DMS153 treated with DMSO at 0.1 percent for 48 hours (cell line): ENCODE results near the gene PARD3.

Experiments
- DNase-seq: peaks from one replicate; lab custom pipeline; 2025; ENCODE audit not compliant: unreplicated experiment; lab: John Stamatoyannopoulos, UW

The PARD3 gene

DNA sequence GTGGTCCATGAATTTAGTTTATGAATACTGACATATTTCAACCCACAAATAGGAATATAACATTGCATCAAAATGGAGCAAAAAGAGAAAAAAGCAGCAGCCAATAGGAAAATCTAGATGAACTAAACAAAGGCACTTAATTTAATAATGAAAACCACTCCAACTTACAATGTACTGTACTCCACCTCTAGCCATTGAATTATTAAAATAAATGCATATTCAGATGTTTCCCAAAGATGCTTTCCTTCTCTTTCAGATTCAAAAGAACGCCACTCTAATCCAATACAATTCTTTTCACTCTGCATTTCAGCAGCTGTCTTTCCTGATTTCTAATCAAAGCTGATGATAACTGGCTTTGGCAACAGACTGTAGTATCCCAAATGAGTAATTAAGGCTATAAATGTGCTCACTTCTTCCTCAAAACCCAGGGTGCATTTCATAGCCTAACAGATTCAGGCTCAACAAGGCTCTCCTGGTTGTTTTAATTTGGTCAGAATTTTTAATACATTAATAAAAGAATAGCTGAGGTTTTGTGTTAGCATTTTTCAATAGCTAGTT lies 577.1 kb downstream of the PARD3 start:
- no peak for DNase-seq

DNA sequence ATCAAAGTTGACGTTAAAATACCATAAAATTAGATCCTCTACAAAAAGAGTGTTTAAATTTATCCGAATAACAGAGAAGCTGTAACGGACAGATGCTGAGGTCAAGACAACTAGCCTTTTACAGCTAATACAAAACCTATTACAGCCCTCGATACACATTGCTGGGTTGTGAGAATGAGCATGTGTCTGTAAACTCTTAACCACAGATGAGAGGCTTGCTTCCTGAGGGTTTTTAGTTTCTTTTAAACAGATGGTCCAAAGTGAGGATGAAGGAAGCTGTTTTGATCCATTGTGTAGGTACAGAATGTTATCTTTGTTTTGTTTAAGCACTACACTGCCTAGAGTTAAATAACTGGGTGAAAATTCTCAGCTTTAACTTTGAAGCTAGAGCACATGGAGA lies 578.2 kb downstream of the PARD3 start:
- no peak for DNase-seq

DNA sequence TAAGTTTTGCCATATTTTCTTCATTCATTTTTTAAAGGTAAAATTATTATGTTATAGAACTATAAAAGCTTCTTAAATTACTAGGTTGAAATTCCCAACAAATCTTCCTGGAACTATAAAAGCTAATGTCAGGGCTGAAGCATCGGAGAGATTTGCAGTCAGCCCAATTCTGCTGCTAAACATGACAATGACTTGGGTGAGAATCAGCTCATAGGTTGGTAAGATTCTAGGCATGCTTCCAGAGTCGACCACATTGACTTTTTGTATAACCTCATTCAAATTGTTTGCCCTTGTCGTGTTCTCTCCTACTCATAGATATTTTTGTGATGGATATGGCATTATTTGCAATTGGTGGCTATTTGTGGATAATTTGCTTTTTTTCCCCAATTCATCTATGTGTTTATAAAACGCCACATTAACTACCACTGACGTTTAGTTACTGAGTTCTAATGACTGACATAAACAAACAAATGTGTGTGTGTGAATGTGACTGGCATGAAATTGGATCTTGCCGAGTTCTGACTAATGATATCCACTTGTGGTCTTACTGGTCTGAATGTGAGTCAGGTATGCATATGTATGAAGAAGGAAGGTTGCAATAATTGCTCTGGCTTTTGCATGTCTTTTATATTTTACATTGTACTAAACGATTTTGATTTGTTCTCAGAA lies 579.8 kb downstream of the PARD3 start:
- DNase-seq = peak; percentile 15

DNA sequence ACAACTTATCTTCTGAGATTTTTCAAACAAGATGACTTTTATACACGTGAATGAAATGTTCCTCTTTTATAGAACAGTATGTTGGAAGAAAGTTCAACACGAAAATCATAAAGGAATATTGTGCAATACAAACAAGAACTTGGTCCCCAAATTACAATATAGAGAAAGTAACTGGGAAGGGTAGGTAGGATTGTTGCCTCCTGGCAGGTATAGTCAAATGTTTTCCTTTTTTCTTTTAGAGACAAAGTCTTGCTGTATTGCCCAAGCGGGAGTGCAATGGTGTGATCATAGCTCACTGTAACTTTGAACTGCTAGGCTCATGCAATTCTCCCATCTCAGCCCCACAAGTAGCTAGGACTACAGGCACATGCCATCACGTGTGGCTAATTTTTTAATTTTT lies 582.6 kb downstream of the PARD3 start:
- no peak for DNase-seq

DNA sequence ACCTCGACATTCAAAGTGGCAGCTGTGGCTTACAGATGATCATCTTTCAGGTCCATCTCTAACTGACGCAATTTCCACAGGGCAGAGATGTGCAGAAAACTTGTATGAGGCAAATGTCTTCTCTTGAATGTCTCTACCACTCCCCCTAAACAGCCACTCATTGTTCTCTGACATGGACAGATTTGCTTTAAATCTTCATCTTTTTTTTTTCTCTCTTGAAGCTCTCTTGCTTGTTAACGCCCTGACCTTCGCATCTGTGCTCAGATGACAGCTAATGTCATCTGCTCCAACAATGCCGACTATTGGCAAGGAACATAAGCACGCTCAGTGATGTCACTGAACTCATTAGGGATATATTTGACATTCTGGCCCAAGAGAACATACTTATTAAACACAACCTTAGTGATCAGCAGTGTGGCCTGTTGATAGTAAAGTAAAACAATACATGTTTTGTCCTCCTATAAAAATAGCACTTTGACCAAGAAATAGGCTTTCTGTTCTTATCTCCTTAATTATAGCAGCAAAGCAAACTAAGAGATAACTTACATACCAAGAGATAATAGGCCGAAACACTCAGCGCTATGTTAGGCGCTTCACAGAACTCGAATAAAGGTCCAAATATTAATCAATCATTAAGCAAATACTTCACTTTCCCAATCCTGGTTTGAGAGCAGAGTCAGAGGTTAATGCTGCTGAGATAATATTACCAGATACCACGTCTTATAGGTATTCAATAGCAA lies 583.5 kb downstream of the PARD3 start:
- no peak for DNase-seq

GRCh38 chr10:34229917-34230316 lies 585.2 kb downstream of the PARD3 start:
- DNase-seq = no peak

DNA sequence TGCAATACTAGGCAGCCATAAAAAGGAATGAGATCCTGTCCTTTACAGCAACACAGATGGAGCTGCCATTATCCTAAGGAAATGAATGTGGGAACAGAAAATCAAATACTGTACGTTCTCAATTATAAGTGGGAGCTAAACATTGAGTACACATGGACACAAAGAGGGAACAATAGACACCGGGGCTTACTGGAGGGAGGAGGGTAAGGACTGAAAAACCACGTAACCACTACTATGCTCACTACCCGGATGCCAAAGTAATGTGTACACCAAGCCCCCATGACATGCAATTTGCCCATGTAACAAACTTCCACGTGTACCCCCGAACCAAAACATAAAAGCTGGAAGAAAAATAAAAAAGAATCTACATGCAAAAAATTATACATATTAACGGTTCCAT lies 587.0 kb downstream of the PARD3 start:
- DNase-seq = peak; percentile 26

DNA sequence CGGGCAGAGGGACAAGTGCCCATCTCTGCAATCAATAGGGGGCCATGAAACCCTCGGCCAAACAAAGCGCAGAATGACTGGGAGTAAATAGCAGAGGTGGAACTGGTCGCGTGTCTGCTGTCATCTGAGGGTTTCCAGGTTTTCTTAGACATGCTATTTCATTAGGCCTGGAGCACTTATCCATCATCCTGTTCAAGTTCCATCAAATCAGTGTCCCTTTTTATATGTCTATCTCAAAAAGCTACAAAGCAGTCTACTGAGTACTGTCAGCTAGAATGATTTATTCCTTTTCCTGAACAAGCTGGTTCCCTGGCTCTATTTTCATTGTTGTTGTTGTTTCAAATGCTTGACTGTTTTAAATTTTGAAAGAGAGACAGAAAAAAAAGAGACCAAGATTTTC lies 590.5 kb downstream of the PARD3 start:
- DNase-seq = no peak

GRCh38 chr10:34223658-34224057 lies 591.4 kb downstream of the PARD3 start:
- no peak for DNase-seq

DNA sequence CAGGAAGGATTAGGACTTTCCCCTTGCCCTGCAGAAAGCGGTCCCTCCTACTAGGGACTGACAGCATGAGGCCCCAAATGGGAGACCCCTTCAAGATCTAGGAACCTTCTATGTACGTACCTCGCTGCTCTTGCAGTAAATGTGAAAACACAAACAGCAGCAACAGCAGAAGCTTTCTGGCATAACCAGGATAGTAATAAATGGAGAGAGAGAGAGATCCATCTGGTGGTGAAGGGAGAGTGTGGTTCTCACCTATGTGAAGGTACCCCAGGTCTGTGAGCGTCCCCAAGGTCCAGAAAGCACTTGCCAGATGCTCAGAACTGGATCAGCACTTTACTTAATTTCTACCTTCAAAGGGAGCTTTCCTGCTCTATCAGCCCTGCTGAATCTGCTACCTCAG lies 592.7 kb downstream of the PARD3 start:
- DNase-seq = no peak

DNA sequence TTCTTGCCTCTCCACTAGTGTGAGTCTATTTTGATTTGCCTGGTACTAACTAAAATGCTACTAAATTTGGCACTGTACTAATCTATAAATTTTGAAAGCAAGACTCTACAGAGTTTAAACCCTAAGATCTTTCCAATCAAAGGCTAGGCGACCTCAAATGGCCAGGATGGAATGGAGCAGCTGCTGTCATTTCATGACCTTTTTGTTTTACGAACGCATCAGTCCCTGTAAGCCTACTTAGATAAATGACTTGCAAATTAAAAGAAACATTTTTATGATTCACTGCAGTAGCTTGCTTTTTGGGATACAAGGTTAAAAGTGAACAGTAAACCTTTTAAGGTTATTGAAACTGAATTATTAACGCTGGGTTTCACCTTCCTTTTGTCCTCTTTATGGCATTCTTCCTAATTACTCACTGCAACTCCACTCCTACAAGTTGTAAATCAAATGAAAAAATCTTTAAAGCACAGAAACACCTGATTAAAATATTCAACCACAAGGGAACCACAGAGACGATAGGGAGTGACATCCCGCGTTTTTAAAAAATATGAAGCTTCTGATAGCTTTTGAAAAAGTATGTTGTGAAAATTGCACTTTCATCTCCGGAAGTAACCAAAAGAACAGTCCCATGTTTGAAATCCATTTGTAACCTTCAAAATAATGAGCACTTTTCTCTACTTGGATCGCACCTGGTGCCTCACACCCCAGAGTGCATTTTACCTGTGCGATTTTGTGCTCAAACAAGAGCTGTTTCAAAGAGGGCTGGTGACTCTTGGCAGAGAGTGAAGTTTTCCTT lies 595.1 kb downstream of the PARD3 start:
- no peak for DNase-seq

DNA sequence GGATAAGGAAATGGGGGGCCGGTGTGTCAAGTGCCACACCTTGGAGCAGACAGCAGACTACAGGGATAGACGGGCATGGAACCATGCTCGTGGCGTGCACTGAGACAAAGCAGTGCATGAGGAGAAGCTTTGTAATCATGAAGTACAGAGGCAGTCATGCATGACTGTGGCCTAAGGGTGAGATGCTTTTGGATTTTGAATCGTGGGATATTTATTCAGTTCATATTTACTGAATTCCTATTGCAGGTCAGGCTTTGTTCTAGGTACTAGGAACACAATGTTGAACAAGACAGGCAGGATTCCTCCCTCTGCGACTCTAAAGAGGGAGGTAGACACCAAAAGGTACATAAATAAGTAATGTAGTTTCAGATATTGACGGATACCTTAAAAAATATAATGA lies 597.6 kb downstream of the PARD3 start:
- no peak for DNase-seq

GRCh38 chr10:34216348-34216945 lies 598.6 kb downstream of the PARD3 start:
- no peak for DNase-seq

- DNase-seq = no peak
Observed at GRCh38 chr10:34213805-34214197, 601.3 kb downstream of the PARD3 start.

- no peak for DNase-seq
Observed at GRCh38 chr10:34213193-34213804, 601.8 kb downstream of the PARD3 start.

DNA sequence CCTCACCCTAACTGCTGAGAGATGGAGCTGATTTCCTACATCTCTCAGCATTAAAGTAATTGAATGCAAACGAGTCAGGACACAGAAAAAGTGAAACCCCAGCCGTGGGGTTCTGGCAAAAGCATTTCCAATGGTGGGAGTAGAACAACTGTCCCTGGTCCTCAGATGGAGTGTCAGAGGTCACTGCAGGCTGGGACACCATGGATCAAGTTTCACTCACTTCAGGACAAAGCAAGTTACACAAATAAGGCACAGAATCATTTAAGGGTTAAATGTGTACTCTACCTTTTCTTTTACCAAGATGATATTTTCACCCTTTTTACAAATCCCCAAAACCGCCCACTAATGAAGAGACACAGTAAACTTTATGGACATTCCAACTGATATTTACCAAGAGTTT lies 607.8 kb downstream of the PARD3 start:
- no peak for DNase-seq

GRCh38 chr10:34206935-34207268 lies 608.2 kb downstream of the PARD3 start:
- DNase-seq = no peak

DNA sequence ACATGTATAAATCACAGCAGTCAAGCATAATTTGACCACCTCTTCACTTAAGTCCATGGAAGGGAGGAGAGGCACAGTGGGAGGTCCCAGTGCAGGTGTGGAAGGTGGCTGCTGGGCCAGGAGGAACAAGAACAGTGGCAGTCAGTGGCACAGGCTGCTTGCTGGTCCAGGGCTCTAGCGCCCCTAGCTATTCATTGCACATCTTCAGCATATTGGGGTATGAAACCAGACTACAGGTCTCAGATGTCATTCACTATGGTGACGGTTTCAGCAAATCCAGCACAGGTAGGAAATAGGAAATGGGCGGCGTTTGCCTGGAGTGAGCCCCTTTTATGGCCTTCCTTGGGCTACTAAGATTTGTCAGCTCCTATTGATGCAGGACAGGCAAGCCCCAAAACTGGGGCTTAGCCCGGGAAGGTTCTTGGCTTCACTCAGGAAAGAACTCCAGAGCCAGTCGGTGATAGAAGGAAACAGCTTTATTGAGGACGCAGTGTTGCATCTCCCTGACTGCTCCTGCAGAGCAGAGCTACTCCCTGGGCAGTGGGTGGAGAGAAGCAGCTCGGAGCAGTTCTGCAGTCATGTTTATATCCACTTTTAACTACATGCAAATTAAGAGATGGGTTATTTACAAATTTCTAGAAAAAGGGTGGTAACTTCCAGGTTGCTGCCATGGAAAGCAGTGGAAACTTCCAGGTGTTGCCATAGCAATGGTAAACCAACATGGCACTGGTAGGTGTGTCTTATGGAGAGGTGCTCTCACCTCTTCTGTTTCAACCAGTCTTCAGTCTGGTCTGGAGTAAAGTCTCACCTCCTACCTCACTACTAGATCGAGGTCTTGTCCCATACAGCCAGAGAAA lies 608.8 kb downstream of the PARD3 start:
- DNase-seq = no peak

DNA sequence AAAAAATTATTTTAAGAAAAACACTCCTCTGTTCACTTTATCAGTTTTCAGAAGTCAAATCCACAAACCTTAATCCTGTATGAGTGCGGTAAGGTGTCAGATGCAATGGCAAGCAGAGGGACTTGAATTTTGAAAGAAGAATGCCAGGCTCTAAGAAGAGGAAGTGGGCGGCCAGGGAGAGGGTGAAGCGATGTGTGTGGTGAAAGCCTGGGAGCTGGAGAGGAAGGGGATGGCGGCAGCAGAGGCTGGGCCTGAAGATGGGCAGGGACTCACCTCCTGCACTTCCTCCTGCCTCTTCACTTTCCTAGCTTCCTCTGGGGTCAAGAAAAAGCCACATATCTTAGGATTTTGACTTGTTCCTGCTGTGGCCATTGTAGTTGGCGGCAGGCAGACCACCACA lies 609.6 kb downstream of the PARD3 start:
- no peak for DNase-seq

DNA sequence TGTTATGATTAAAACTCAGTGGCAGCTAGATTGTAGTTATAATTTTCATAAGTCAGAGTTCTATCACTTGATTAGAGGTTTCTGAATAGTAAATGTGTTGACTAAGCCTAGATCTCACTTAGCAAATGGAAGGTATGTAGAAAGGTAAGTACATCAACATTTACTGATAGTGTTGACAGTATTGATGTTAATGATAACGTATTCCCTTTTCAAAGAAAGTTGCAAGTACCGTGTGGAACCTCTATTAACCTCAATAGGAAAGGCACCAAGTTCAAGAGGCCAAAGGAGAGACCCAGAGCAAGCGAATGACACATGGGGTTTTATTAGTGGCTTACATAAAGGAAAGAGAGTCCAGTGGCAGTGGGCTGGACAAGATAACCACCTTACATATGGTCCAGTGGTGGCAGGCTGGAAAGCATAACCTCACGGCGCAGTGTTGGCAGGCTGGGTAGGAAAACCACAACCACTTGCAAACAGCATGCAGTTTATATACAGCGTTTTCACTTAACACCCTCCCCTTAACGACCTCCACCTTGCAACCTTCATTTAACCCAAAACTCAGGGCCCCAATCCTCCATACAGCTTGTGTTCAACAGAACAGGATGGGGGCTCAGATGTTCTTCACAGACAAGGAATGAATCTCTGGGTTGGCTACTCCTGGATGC lies 611.0 kb downstream of the PARD3 start:
- DNase-seq = no peak
